ENCODE data around the gene ABCC1.

The ABCC1 gene

DNA sequence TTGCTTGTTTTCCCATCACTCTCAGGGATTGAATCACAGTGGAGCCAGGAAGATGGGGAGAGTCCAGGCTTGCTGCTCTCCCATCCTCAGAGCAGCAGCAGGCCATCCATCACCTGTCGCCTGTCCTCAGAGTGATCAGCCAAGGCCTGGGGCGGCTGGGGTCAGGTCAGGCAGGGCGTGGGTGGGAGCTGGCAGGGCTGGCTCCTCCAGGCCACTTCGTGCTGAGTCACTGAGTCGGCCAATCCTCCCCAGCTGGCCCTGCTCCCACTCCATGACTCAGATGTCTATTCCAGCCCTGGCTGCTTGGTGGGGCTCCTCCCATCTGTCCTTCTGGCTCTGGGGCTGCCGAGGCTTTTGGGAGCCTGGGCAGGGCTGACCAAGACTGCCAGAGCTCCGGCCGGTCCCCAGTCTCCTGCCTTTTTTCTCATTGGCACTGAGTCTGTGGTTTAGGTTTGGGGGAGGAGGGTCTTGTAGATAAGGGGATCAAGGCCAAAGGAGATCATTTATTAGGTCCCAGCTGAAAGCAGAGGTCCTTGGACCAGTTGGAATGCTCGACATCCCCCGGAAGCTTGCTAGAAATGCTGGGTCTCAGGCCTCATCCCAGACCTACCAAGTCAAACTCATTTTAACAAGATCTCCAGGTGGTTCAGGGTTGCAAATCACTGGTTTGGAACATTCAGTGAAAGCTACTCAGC, 72.7 kb downstream of the ABCC1 start:
- DNase-seq, result no peak

DNA sequence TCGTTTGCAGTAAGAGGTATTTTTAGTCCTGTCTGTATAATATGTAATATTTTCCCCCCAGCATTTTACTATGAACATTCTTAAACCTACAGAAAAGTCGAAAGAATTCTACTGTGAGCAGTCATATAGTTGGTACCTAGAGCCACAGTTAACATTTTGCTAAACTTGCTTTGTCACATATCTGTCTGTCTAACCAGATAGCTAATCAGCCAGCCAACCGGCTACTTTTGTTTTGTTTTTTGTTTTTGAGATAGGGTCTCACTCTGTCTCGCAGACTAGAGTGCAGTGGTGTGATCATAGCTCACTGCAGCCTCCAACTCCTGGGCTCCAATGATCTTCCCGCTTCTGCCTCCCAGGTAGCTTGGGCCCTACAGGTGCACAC, 73.3 kb downstream of the ABCC1 start:
- DNase-seq, result no peak

DNA sequence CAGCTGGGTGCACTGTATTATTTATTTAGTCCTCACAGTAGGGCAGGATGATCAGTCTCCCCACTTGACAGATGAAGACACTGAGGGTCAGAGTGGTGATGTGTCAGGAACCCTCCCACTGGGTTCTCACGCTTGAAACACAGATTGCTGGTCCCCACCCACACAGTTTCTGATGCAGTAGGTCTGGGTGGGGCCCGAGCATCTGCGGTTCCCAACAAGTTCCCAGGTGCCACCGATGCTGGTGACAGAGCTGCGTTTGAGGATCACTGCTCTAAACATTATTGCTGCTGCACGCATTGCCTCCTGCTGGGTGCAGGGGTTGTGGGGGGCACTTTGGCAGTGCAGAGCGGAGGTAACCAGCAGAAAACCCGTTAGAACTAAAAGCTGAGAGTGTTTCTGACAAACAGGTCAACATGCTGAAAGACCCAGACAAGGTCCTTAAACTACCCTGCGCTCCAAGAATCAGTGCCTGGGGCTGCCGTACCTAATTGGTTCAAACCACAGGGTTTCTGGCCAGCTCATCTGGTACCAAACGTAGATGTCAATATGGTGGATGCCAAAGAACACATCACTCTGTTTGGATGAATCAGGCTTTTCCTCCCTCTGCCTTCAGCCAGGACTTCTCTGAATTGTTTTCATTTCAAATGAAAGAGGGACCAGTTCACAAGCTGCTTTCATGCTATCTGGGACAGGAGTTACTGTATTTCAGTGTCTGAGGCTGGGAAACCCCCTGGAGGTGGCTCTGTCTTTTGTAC, 76.0 kb downstream of the ABCC1 start:
- DNase-seq, result no peak

DNA sequence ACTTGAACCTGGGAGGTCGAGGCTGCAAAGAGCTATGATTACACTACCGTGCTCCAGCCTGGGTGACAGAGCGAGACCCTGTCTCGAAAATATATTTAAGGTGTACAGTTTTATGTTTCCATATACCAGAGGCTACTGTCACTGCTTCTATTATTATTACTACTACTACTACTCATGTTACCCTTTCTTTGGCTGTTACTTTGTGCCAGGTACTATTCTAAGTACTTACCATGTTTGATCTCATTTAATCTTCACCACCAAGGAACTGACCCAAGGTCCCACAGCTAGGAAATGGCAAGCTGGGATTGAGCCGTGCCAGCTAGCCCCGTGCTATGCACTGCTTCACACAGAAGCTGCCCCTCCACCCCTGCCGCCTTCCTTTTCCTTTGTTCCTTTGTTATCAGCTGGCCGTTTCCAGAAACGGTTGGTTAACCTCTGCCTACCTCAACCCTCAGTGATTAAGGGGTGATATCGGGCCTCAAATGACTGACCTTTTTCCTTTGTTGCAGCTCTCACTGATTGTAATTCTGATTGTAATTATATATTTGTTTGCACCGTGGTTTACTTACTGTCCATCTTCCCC, 78.4 kb downstream of the ABCC1 start:
- no peak for DNase-seq

DNA sequence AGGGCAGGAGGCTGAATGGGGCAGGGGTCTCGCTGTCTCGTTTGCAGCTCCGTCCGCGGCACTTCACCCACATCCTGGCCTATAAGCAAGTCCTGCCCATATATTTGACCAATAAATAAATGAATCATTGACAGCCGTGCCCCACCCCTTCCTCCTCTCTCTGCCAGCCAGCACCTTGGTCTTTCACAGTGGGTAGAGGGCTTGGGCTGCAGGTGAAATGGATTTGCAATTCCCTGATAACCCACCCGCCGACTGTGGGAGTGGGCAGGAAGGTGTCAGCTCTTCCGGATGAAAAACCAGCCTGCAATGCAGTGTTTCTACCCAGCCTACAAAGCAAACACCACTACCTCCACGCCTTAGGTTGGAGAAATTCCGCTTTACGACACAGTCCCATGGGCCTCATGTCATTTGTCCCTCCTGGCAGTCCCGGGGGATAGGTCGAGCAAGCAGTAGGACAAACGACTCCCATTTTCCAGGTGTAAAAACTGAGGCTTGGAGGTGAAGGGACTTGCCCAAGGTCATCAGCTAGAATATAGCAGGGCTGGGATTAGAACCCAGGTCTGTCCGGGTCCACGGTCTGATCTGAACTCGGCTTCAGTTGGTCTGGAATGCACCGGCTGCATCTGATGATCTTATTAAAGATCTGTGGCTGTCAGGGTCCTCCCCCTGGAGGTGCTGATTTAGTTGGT, 79.0 kb downstream of the ABCC1 start:
- DNase-seq, result no peak

DNA sequence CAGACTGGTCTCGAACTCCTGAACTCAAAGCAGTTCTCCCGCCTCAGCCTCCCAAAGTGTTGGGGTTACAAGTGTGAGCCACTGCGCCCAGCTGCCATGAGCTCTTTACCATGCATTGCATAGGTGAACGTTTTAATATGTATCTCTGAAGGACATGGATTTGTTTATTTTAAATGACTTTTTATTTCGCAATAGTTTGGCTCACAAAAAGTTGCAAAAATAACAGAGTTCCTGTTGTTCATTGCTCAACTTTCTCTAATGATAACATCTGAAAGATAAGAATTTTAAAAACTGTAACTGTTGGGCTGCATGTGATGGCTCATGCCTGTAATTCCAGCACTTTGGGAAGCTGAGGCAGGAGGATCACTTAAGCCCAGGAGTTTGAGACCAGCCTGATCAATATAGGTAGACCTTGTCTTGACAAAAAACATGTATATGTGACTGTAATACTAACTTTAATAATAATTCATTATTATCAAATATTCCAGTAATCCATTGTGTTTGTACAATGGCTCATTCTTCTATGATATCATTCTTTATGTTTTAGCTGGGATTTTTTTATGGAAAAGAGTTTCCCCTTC, 80.1 kb downstream of the ABCC1 start:
- no peak for DNase-seq

DNA sequence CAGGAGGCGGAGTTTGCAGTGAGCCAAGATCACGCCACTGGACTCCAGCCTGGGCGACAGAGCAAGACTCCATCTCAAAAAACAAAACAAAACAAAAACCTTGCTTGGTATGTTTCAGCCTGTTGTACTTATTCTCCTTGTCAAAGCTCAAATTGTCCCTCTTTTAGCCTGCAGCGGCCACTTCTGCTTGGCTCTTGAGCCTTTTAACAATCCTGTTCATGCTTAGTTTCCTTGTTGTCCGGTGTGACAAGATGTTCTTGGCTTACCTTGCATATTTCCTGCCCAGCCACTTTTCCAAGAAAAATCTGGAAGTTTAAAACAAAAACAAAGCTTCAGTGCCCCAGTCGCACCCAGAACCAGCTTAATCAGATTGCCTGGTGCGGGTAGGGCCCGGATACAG, 81.0 kb downstream of the ABCC1 start:
- DNase-seq, result no peak

DNA sequence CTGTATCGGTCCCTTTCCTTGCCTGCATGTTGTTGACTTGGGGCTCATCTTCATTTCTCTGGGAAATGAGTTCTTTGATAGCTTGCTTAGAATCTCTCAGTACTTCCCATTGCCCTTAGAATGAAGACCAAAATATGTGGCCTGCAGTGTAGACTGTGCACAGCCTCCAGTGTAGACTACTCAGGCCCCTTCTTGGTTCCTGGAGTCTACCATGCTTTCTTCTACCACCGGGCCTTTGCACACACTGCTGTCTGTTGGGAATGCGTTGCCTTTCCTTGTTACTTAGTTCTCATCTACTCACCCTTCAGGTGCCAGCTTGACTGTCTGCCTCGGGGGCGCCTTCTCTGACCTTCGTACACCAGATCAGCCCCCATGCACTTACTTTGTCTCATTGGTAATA, 82.0 kb downstream of the ABCC1 start:
- no peak for DNase-seq

DNA sequence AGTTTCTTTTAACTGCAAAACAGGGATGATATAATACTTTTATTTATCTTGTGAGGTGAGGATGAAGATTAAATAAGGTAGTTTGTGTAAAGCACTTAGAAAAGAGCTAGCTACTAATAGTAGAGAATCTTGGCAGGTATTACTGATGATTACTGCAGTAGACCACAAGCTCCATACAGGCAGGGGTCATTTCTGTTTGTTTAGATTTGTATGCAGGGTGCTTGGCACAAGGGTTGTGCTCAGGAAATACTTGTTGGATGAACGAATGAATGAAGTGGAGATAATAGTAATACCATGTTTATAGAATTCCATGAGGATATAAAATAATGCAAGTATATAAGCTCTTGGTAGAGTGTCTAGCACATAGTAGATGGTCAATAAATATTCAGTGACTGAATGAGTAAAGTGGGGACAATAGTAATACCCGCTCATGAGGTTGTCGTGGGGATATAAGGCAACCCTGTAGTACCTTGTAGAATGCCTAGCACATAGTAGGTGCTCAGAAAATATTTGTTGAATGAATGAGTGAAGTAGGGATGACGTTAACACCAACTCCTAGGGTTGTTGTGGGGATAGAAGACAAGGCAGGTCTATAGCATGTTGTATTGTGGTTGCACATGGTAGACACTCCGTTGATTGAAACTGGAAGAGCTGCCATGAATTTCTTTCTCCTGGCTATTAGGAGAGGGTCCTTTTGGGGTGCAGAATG, 83.0 kb downstream of the ABCC1 start:
- DNase-seq, result no peak

DNA sequence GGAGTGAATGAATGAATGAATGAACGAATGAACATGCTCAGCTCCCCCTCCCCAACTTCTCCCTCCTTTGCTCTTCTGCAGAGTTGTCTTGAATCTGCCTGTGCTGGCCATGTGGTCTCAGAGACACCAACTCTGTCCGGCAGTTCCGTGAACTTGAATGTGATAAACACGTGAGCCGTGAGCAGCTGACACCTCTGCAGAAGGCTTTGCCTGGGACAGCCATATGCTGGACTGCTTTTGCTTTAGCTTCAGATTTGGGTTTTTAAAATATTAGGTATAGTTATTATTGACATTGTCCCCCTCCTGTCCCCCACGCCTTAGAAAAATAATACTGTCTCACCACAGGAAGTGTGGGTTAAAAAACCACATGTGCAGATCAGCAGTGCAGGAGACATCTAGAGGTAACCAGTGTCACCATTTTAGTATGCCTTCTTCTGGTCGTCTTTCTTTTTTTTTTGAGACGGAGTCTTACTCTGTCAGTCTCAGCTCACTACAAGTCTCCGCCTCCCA, 83.8 kb downstream of the ABCC1 start:
- no peak for DNase-seq

DNA sequence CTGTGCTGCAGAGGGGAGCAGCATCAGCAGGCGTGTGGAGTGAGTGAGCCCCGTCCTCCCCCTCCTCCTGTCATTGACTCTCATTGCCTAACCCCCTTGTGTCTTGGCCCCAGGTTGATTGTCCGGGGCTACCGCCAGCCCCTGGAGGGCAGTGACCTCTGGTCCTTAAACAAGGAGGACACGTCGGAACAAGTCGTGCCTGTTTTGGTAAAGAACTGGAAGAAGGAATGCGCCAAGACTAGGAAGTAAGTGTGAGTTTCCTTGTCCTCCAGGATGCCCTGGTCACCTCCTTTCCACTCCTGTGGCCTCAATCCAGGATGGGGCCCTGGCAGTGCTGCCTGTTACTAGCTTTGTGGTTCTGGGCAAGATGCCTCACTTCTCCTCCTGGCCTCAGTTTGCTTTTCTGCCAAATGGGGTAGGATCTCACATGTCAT, 87.0 kb downstream of the ABCC1 start:
- no peak for DNase-seq

DNA sequence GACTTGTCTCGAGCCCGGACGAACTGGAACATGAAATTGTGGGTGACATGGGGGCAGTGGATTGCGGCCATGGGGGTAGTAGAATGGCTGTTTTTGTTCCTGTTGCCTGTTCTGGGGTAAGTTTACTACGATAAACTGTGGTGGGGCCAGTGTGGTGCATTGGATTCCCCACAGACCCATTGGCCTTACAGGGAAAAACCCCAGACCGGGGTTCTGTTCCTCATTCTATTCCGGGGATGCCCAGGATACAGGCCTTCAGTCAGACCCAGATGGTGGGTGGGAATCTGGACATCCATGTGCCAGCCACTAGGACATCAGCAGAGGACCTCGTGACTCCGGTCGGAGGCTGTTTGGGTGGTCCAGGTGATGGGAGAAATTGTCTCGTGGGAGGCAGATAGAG, 88.1 kb downstream of the ABCC1 start:
- no peak for DNase-seq

DNA sequence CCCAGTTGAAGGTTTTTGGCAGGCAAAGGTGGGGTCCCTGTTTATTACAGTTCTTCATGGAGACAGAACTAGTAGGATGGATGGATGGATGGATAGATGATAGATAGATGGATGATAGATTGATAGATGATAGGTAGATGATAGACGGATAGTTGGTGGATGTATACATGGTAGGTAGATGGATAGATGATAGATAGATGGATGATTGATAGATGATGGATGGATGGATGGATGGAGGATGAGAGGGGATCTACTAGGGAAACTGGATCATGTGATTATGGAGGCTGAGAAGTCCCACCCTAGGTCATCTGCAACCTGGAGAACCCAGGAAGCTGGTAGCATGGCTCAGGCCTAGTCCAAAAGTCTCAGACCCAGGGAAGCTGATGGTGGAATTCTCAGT, 88.6 kb downstream of the ABCC1 start:
- no peak for DNase-seq

DNA sequence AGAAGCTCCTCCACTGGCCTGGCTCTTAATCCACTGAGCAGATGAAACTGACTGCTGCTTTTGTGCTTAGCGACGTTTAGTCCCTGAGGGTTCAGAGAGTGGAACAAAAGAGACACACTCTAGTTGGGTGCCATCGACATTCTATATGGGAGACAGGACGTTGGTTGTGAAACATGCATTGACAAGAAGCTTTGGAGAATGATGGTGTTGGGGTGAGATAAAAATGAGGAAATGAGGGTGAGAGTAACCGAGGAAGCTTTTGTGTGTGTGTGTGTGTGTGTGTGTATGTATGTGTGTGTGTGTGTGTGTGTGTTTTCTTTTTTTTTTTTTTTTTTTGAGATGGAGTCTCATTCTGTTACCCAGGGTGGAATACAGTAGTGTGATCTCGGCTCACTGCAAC, 89.5 kb downstream of the ABCC1 start:
- no peak for DNase-seq

DNA sequence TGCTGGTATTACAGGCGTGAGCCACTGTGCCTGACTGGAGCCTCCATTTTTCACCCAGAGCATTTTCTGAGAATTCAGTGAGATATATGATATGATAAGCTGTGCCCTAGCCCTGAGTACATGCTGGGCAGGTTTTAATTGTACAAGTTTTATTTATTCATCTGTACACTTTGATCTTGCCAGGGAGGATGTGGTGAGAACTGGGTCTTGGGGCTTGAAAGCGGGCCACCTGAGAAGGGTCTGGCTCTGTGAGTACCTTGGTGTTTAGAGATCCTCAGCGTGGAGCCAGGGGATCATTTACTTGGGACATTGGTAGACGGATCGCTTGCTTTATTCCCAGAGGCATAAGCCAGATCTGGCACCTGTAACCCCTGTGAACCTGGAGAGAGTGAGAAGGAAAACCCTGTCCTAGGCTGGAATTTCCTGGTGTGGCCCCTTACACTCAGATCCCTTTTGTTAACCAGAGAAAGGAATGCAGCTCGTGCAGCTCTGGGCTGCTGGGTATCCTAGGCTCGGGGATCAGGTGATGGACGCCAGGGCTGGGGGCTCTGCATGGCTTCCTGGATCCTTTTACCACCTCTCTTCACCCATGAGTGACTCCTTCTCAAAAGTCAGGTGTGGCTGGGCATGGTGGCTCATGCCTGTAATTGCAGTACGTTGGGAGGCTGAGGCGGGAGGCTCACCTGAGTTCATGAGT, 91.9 kb downstream of the ABCC1 start:
- no peak for DNase-seq

DNA sequence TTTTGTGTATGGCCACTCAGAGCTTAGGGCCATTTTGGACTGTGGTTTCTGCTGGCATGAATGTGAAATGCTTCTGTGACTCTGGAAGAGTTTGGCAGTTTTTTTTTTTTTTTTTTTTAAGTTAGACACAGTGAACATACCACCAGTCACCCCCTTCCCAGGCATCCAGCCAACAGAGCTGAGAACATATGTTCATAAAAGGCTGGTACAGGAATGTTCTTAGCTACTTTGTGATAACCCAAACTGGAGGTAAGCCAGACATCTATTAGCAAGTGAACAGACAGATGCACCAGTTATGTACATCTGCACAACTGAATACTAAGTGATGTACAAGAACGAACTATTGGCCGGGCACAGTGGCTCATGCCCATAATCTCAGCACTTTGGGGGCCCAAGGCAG, 92.7 kb downstream of the ABCC1 start:
- DNase-seq, result no peak

DNA sequence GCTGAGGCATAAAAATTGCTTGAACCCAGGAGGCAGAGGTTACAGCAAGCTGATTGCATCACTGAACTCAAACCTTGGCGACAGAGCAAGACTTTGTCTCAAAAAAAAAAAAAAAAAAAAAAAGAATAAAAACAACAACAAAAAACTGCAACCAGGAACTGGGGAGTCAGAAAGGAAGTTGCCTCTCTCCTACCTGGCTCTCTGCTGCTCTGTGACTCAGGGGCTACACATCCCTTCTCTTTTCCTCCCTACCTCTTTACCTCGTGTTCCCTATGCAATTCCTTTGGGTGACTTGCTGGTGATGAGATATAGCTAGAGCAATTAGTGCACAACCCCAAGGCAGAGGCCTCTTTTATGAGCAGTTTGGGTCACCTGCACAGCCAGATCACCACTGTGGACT, 95.9 kb downstream of the ABCC1 start:
- DNase-seq, result no peak

DNA sequence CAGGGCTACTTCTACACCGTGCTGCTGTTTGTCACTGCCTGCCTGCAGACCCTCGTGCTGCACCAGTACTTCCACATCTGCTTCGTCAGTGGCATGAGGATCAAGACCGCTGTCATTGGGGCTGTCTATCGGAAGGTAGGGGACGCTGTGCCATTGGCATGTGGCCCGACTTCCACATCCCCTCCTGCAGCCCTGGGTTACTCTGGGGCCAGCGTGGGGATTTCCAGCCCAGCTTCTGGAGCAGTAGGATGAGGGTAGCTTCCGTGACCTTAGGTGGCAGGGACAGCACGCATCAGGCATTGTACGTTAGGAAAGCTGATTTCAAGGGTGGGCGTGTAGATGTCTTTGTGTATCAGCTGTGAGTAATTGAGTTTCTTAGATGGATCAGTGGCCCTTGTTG, 96.5 kb downstream of the ABCC1 start:
- DNase-seq, result no peak

DNA sequence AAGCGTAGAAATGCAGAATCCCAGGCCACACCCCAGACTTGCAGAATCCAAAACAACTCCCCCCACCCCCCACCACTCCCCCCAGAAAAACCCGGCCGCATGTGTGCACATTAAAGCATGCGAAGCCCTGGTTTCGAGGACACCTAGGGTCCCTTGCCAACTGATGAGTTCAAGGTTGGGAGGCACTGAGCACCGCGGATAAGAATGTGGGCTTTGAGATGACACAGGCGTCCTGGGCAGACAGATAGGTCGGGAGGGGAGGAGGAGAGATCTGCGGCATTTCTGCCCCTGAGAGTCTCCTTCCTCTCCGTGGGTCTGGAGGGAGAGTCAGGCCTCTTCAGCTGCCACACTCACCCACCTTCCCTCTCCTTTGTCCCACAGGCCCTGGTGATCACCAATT, 98.3 kb downstream of the ABCC1 start:
- DNase-seq, result no peak

DNA sequence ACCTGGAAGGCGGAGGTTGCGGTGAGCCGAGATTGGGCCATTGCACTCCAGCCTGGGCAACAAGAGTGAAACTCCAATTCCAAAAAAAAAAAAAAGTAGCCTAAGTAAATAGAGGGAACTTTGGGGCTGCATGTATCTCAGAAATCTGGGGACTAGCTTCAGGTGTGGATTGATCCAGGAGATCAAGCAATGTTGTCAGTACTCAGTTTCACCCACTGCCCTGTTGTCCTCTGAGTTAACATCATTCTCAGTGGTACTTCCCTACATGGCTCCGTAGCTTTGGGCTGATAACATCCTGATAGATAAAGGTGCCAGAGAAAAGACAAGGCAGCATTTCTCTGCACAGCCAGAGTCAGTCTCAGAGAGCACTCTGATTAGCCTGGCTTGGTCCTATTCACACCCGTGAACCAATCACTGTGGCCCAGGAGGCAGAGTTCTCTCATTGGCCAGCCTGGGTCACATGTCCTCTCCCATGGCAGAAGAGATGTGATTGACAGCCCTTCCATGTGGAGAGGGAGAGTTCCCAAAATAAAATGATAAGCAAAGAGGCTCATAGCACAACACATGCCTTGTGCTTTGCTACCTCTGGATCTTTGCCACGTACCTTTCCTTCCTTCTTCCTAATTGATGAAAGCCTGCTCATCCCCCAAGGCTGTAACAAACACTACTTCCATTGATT, 99.6 kb downstream of the ABCC1 start:
- DNase-seq, result no peak

DNA sequence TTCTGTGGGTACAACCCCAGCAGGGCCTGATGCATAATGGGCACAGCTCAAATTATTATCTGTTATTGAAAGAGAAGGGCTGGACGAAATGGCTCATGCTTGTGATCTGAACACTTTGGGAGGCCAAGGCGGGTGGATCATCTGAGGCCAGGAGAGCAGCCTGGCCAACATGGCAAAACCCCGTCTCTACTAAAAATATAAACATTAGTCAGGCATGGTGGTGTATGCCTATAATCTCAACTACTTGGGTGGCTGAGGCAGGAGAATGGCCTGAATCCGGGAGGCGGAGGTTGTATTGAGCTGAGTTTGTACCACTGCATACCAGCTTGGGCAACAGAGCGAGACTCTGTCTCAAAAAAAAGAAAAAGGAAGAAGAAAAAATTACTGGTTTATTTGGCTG, 100.7 kb downstream of the ABCC1 start:
- no peak for DNase-seq

Measured in NCI-H748 treated with DMSO at 0.1 percent for 48 hours (cell line).